H9 (cell line): ENCODE results near the gene NCKAP5. TPM values are rescaled to one million over a fixed set of nuclear protein-coding genes. Genes with fewer than 3 reads are reported as not detected.

Experiments used
- DNase-seq: peaks from one replicate; pipeline ENCODE4 v3.0.0-alpha.2; 2017
- H2AFZ ChIP-seq: one replicate; pipeline ENCODE4 v1.6.1; 2013; ENCODE audit warnings: mild to moderate bottlenecking, low read length, control low read depth, moderate library complexity
- H2AK5ac ChIP-seq: 2 replicates; pipeline ENCODE4 v1.6.1; 2013; ENCODE audit warnings: low read length, control low read depth, mixed read lengths; ENCODE audit not compliant: insufficient read length
- H2BK120ac ChIP-seq: one replicate; pipeline ENCODE4 v1.6.1; 2013; ENCODE audit warnings: low read depth, mild to moderate bottlenecking, low read length, control low read depth, inconsistent platforms; ENCODE audit not compliant: poor library complexity, severe bottlenecking
- H2BK12ac ChIP-seq: 2 replicates; pipeline ENCODE4 v1.6.1; 2013; ENCODE audit warnings: low read length, control low read depth, mixed read lengths, low read depth; ENCODE audit not compliant: insufficient read length
- H2BK15ac ChIP-seq: 2 replicates; pipeline ENCODE4 v1.6.1; 2013; ENCODE audit warnings: low read depth, low read length, control low read depth
- H2BK20ac ChIP-seq: one replicate; pipeline ENCODE4 v1.6.1; 2013; ENCODE audit warnings: low read depth, mild to moderate bottlenecking, low read length, control low read depth, inconsistent platforms; ENCODE audit not compliant: poor library complexity, severe bottlenecking
- H2BK5ac ChIP-seq: 2 replicates; pipeline ENCODE4 v1.6.1; 2013; ENCODE audit warnings: low read length, control low read depth, mixed read lengths; ENCODE audit not compliant: insufficient read length
- H3K14ac ChIP-seq: 2 replicates; pipeline ENCODE4 v1.6.1; 2013; ENCODE audit warnings: low read length, control low read depth; ENCODE audit not compliant: insufficient read depth
- H3K18ac ChIP-seq: 2 replicates; pipeline ENCODE4 v1.6.1; 2013; ENCODE audit warnings: low read depth, mild to moderate bottlenecking, mixed read lengths, low read length, control low read depth; ENCODE audit not compliant: insufficient read length
- H3K23ac ChIP-seq: 2 replicates; pipeline ENCODE4 v1.6.1; 2013; ENCODE audit warnings: low read length, control low read depth, mixed read lengths, low read depth; ENCODE audit not compliant: insufficient read length
- H3K23me2 ChIP-seq: 2 replicates; pipeline ENCODE4 v1.6.1; 2013; ENCODE audit warnings: low read depth, mild to moderate bottlenecking, mixed read lengths, low read length, control low read depth; ENCODE audit not compliant: insufficient read length, poor library complexity, severe bottlenecking
- H3K27ac ChIP-seq: 2 replicates; pipeline ENCODE4 v1.5.1; 2013; ENCODE audit warnings: low read length, control low read depth, mixed read lengths, low read depth; ENCODE audit not compliant: insufficient read length
- H3K27me3 ChIP-seq: 2 replicates; pipeline ENCODE4 v1.6.1; 2013; ENCODE audit warnings: low read length, control low read depth, inconsistent platforms; ENCODE audit not compliant: insufficient read depth
- H3K4ac ChIP-seq: 2 replicates; pipeline ENCODE4 v1.6.1; 2013; ENCODE audit warnings: low read depth, mild to moderate bottlenecking, control low read depth, inconsistent platforms, low read length, moderate library complexity
- H3K4me1 ChIP-seq: 2 replicates; pipeline ENCODE4 v1.6.1; 2013; ENCODE audit warnings: low read length, control low read depth, inconsistent platforms; ENCODE audit not compliant: insufficient read depth
- H3K4me2 ChIP-seq: 2 replicates; pipeline ENCODE4 v1.6.1; 2013; ENCODE audit warnings: low read length, control low read depth, mixed read lengths; ENCODE audit not compliant: insufficient read length, insufficient read depth
- H3K56ac ChIP-seq: 2 replicates; pipeline ENCODE4 v1.6.1; 2013; ENCODE audit warnings: low read depth, mild to moderate bottlenecking, mixed read lengths, low read length, control low read depth; ENCODE audit not compliant: insufficient read length
- H3K79me1 ChIP-seq: 2 replicates; pipeline ENCODE4 v1.6.1; 2013; ENCODE audit warnings: low read depth, mild to moderate bottlenecking, moderate library complexity, low read length, control low read depth, inconsistent platforms; ENCODE audit not compliant: insufficient read depth, poor library complexity, severe bottlenecking
- H3K79me2 ChIP-seq: 2 replicates; pipeline ENCODE4 v1.6.1; 2013; ENCODE audit warnings: low read length, control low read depth, inconsistent platforms; ENCODE audit not compliant: insufficient read depth
- H3K9ac ChIP-seq: 2 replicates; pipeline ENCODE4 v1.6.1; 2013; ENCODE audit warnings: low read length, control low read depth, mixed read lengths; ENCODE audit not compliant: insufficient read length; ENCODE audit errors: extremely low read depth
- H3K9me3 ChIP-seq: one replicate; pipeline ENCODE4 v1.6.1; 2013; ENCODE audit warnings: low read depth, low read length, inconsistent platforms; ENCODE audit not compliant: control insufficient read depth
- H3T11ph ChIP-seq: one replicate; pipeline ENCODE4 v1.6.1; 2013; ENCODE audit warnings: mild to moderate bottlenecking, low read length, control low read depth, inconsistent platforms
- H4K20me1 ChIP-seq: one replicate; pipeline ENCODE4 v1.6.1; 2013; ENCODE audit not compliant: control insufficient read depth, insufficient read length, insufficient read depth
- H4K5ac ChIP-seq: 2 replicates; pipeline ENCODE4 v1.6.1; 2013; ENCODE audit warnings: low read depth, mild to moderate bottlenecking, mixed read lengths, low read length, control low read depth; ENCODE audit not compliant: insufficient read length
- H4K8ac ChIP-seq: replicated peaks from 2 replicates; pipeline ENCODE4 v1.6.1; 2013; ENCODE audit warnings: low read length, control low read depth, mixed read lengths, low read depth; ENCODE audit not compliant: insufficient read length
- H4K91ac ChIP-seq: 2 replicates; pipeline ENCODE4 v1.6.1; 2013; ENCODE audit warnings: low read depth, mild to moderate bottlenecking, moderate library complexity, mixed read lengths, low read length, control low read depth; ENCODE audit not compliant: insufficient read length
- H3K27ac Mint-ChIP-seq, 3 experiments: 2 replicates in 2 of 3; 3 replicates in 1 of 3; pipeline ENCODE4 v1.8.0; 2020 to 2021; ENCODE audit warnings: mixed read lengths in 3 of 3, mild to moderate bottlenecking in 1 of 3, moderate library complexity in 1 of 3
- H3K27me3 Mint-ChIP-seq: 2 replicates; pipeline ENCODE4 v1.8.0; 2021; ENCODE audit warnings: low read depth, mild to moderate bottlenecking, moderate library complexity, mixed read lengths
- H3K36me3 Mint-ChIP-seq, 3 experiments: 2 replicates in 2 of 3; 3 replicates in 1 of 3; pipeline ENCODE4 v1.8.0; 2020 to 2021; ENCODE audit warnings: low read depth in 3 of 3, mixed read lengths in 3 of 3; ENCODE audit not compliant: insufficient read depth in 1 of 3
- H3K4me1 Mint-ChIP-seq, 2 experiments: 2 replicates each; pipeline ENCODE4 v1.8.0; 2020; ENCODE audit warnings: mixed read lengths in 2 of 2
- H3K4me3 Mint-ChIP-seq, 2 experiments: 2 replicates in 1 of 2; 3 replicates in 1 of 2; pipeline ENCODE4 v1.8.0; 2020 to 2021; ENCODE audit warnings: mild to moderate bottlenecking in 2 of 2, mixed read lengths in 2 of 2, moderate library complexity in 1 of 2
- H3K9me3 Mint-ChIP-seq, 2 experiments: 2 replicates in 1 of 2; 3 replicates in 1 of 2; pipeline ENCODE4 v1.8.0; 2020; ENCODE audit warnings: mild to moderate bottlenecking in 2 of 2, mixed read lengths in 2 of 2, moderate library complexity in 1 of 2
- total RNA-seq: library from RNA; stranded (reverse); gene quantifications from 2 replicates; pipeline ENCODE4 v1.2.1, GENCODE V29; 2021
- TF ChIP-seq, protein P1 (sequence below): fragments of 200-600 bp; sonication (generic); conservative IDR thresholded peaks from 3 replicates; pipeline ENCODE4 v1.8.0; 2021; ENCODE audit warnings: antibody characterized with exemption, mild to moderate bottlenecking

The NCKAP5 gene
- total RNA-seq, 1 experiment from 2014 or later, result 0.26 TPM

GRCh38 chr2:132751836-132752235 is 816.4 kb downstream of the NCKAP5 start:
- no peak overlapping the region for H4K5ac ChIP-seq
- H3K56ac ChIP-seq, result no peak overlapping the region
- no peaks in the 10 kb centered on the region for H3K27me3 ChIP-seq
- H3K9ac ChIP-seq, result no peak overlapping the region
- H2BK12ac ChIP-seq, result no peak overlapping the region
- no peak overlapping the region for H2BK15ac ChIP-seq
- H4K20me1 ChIP-seq, result no peaks in the 10 kb centered on the region
- H2AK5ac ChIP-seq, result no peak overlapping the region
- no peaks in the 10 kb centered on the region for H3K9me3 ChIP-seq
- no peak overlapping the region for H3K4me3 Mint-ChIP-seq
- no peak overlapping the region for H3T11ph ChIP-seq
- H3K23me2 ChIP-seq, result no peaks in the 10 kb centered on the region
- TF ChIP-seq, protein P1, sequence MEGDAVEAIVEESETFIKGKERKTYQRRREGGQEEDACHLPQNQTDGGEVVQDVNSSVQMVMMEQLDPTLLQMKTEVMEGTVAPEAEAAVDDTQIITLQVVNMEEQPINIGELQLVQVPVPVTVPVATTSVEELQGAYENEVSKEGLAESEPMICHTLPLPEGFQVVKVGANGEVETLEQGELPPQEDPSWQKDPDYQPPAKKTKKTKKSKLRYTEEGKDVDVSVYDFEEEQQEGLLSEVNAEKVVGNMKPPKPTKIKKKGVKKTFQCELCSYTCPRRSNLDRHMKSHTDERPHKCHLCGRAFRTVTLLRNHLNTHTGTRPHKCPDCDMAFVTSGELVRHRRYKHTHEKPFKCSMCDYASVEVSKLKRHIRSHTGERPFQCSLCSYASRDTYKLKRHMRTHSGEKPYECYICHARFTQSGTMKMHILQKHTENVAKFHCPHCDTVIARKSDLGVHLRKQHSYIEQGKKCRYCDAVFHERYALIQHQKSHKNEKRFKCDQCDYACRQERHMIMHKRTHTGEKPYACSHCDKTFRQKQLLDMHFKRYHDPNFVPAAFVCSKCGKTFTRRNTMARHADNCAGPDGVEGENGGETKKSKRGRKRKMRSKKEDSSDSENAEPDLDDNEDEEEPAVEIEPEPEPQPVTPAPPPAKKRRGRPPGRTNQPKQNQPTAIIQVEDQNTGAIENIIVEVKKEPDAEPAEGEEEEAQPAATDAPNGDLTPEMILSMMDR, result no peak
- H3K23ac ChIP-seq, result no peak overlapping the region
- H3K27ac Mint-ChIP-seq, result no peak overlapping the region
- H3K4me1 ChIP-seq, result no peaks in the 10 kb centered on the region
- H3K36me3 Mint-ChIP-seq, result no peaks in the 10 kb centered on the region
- no peak overlapping the region for H2BK120ac ChIP-seq
- H3K14ac ChIP-seq, result no peak overlapping the region
- H3K27ac ChIP-seq, result no peak overlapping the region
- H3K4me2 ChIP-seq, result no peak overlapping the region
- DNase-seq, result no peak
- no peak overlapping the region for H3K18ac ChIP-seq
- H3K79me1 ChIP-seq, result no peaks in the 10 kb centered on the region
- no peaks in the 10 kb centered on the region for H3K9me3 Mint-ChIP-seq
- H3K27me3 Mint-ChIP-seq, result no peaks in the 10 kb centered on the region
- no peaks in the 10 kb centered on the region for H3K79me2 ChIP-seq
- no peak overlapping the region for H2BK5ac ChIP-seq
- H4K91ac ChIP-seq, result no peak overlapping the region
- H2BK20ac ChIP-seq, result no peak overlapping the region
- peaks cover 4 to 8% of the 10 kb centered on the region in 2 experiments for H3K4me1 Mint-ChIP-seq
- H2AFZ ChIP-seq, result no peak overlapping the region
- H4K8ac ChIP-seq, result no peak overlapping the region
- H3K4ac ChIP-seq, result no peak overlapping the region
